ENCODE data around the gene LRFN3.
"Not testable (repeated sequence)": the region's sequence is repeated elsewhere in the genome, so short reads cannot be mapped to it uniquely, and the experiment has no call there.

The LRFN3 gene

DNA sequence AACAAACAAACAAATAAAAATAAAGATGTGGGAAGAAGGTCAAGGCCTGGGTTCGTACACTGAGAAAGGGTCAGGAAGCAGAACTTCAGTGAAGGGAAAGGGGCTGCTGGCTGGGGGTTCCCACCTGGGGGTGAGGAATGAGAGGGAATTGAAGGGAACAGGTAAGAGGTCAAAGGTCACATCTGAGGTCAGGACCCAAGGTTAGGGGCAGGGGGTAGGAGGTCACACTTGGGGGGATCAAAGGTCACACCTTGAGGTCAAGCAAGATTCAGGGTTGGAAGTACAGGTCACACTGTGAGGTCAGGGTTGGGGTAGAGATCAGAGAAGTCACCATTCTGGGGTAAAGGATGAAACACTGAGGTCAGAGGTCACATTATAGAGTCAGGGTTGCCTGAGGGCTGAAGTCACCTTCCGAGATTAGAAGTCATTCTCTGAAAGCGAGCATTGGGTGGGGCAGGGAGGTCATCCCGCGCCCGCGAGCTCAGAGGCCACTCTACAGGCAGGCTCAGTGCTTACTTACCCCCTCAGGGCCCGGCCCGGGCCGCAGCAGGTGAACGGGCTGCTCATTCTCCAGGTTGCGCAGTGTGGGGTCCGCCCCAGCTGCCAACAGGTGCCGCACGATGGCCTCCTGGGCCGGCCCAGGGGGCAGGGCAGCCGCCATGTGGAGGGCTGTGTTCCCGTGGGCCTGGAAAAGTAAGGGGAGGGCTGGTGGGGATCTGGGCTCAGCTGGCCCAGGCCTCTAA is 46.6 kb upstream of the LRFN3 start:
- Histone ChIP-seq H3K4me3 (ENCODE audit: low read depth in 1 of 2, low read length in 2 of 2) (no peak overlapping the region), H3K9me3 (ENCODE audit: insufficient read depth, low read length, severe bottlenecking) (no peaks in the 10 kb centered on the region), H3K36me3 (ENCODE audit: insufficient read depth, low read length) (peaks cover 30% of the 10 kb centered on the region), H4K20me1 (ENCODE audit: insufficient read depth, low read length) (0 out of 2 replicates have a peak, but pooled peaks cover 4% of the 10 kb centered on the region), H3K79me2 (ENCODE audit: insufficient read depth, low read length) (no peaks in the 10 kb centered on the region), H3K9ac (ENCODE audit: low read depth, low read length) (no peak overlapping the region), H3K4me2 (ENCODE audit: insufficient read depth, low read length) (no peak overlapping the region), H2AFZ (ENCODE audit: low read depth, low read length) (no peak overlapping the region), H3K27me3 (ENCODE audit: insufficient read depth, low read length, poor library complexity) (no peaks in the 10 kb centered on the region), H3K27ac (ENCODE audit: low read length) (no peak overlapping the region), H3K4me1 (ENCODE audit: insufficient read depth, low read length) (no peaks in the 10 kb centered on the region)
- no peak for DNase-seq
- ATAC-seq (ENCODE audit: insufficient read depth, low read depth): no peak
- no peak for TF ChIP-seq EZH2 (IDR thresholded peaks at IDR 0.05; ENCODE audit: borderline replicate concordance, low read depth, low read length, severe bottlenecking)
- TF ChIP-seq, protein P1, sequence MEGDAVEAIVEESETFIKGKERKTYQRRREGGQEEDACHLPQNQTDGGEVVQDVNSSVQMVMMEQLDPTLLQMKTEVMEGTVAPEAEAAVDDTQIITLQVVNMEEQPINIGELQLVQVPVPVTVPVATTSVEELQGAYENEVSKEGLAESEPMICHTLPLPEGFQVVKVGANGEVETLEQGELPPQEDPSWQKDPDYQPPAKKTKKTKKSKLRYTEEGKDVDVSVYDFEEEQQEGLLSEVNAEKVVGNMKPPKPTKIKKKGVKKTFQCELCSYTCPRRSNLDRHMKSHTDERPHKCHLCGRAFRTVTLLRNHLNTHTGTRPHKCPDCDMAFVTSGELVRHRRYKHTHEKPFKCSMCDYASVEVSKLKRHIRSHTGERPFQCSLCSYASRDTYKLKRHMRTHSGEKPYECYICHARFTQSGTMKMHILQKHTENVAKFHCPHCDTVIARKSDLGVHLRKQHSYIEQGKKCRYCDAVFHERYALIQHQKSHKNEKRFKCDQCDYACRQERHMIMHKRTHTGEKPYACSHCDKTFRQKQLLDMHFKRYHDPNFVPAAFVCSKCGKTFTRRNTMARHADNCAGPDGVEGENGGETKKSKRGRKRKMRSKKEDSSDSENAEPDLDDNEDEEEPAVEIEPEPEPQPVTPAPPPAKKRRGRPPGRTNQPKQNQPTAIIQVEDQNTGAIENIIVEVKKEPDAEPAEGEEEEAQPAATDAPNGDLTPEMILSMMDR (IDR thresholded peaks at IDR 0.05; ENCODE audit: borderline replicate concordance, extremely low read depth, low read length, poor library complexity, severe bottlenecking): no peak

DNA sequence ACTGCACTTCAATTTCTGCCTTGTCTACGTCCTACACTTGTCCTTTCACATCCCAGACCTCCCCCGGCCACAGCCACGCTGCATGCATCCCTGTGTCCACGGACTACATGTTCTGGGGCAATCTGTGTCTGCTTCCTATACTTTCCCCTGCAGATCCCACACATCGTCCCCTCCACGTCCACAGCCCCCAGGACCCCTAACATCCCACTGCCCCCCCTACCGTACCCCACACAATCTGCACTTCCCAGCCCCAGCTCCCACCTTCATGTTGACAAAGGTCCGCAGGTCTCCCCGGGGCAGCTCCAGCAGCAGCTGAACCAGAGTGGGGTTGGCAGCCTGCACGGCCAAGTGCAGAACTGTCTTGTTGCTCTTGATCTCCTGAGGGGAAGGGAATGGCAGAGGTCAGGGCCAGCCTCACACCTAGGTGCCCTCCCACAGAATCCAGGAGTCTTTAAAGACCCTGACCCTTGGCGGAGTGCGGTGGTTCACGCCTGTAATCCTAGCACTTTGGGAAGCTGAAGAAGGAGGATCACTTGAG is 46.0 kb upstream of the LRFN3 start:
- Histone ChIP-seq H3K4me3 (ENCODE audit: low read depth in 1 of 2, low read length in 2 of 2) (no peak overlapping the region), H4K20me1 (ENCODE audit: insufficient read depth, low read length) (0 out of 2 replicates have a peak, but pooled peaks cover 4% of the 10 kb centered on the region)

DNA sequence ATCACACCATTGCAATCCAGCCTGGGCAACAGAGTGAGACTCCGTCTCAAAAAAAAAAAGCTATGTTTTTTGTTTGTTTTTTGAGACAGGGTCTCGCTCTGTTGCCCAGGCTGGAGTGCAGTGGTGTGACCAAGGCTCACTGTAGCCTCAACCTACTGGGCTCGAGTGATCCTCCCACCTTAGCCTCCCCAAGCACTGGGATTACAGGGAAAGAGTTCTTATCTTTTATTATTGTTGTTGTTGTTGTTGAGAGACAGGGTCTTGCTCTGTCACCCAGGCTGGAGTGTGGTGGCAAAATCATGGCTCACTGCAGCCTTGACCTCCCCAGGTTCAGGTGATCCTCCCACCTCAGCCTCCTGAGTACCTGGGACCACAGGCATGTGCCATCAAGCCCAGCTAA is 44.4 kb upstream of the LRFN3 start:
- not testable (repeated sequence) for ATAC-seq (ENCODE audit: insufficient read depth, low read depth); H3K4me2 ChIP-seq (ENCODE audit: insufficient read depth, low read length); H3K27ac ChIP-seq (ENCODE audit: low read length); H3K9me3 ChIP-seq (ENCODE audit: insufficient read depth, low read length, severe bottlenecking); DNase-seq; H3K4me1 ChIP-seq (ENCODE audit: insufficient read depth, low read length); H2AFZ ChIP-seq (ENCODE audit: low read depth, low read length); H4K20me1 ChIP-seq (ENCODE audit: insufficient read depth, low read length); H3K27me3 ChIP-seq (ENCODE audit: insufficient read depth, low read length, poor library complexity); H3K4me3 ChIP-seq (ENCODE audit: low read depth in 1 of 2, low read length in 2 of 2); H3K79me2 ChIP-seq (ENCODE audit: insufficient read depth, low read length); H3K9ac ChIP-seq (ENCODE audit: low read depth, low read length)
- H3K36me3 ChIP-seq (ENCODE audit: insufficient read depth, low read length): peaks cover 46% of the 10 kb centered on the region

More for the DNA sequence above, 46.0 kb upstream of the LRFN3 start:
- H3K27me3 ChIP-seq (ENCODE audit: insufficient read depth, low read length, poor library complexity): no peaks in the 10 kb centered on the region
- no peak overlapping the region for H3K27ac ChIP-seq (ENCODE audit: low read length)
- DNase-seq (no peak), ATAC-seq (ENCODE audit: insufficient read depth, low read depth) (no peak)
- no peak overlapping the region for H3K9ac ChIP-seq (ENCODE audit: low read depth, low read length)
- no peaks in the 10 kb centered on the region for H3K9me3 ChIP-seq (ENCODE audit: insufficient read depth, low read length, severe bottlenecking)
- H3K4me1 ChIP-seq (ENCODE audit: insufficient read depth, low read length): no peaks in the 10 kb centered on the region
- no peak for TF ChIP-seq EZH2 (IDR thresholded peaks at IDR 0.05; ENCODE audit: borderline replicate concordance, low read depth, low read length, severe bottlenecking)
- TF ChIP-seq, protein P1 (IDR thresholded peaks at IDR 0.05; ENCODE audit: borderline replicate concordance, extremely low read depth, low read length, poor library complexity, severe bottlenecking): no peak
- no peak overlapping the region for H3K4me2 ChIP-seq (ENCODE audit: insufficient read depth, low read length)
- H3K79me2 ChIP-seq (ENCODE audit: insufficient read depth, low read length): no peaks in the 10 kb centered on the region
- peaks cover 33% of the 10 kb centered on the region for H3K36me3 ChIP-seq (ENCODE audit: insufficient read depth, low read length)
- H2AFZ ChIP-seq (ENCODE audit: low read depth, low read length): no peak overlapping the region

DNA sequence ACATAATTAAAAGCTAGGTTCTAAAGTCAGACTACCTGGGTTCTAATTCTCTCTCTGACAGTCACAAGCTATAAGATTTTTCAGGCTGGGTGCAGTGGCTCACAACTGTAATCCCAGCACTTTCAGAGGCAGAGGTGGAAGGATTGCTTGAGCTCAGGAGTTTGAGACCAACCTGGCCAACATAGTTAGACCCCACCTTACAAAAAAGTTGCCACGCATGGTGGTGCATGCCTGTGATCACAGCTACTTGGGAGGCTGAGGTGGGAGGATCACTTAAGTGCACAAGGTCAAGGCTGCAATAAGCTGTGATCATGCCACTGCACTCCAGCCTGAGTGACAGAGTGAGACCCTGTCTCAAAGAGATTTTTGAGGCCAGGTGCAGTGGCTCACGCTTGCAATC is 41.8 kb upstream of the LRFN3 start:
- Histone ChIP-seq H3K4me1 (ENCODE audit: insufficient read depth, low read length) (peaks cover 9% of the 10 kb centered on the region), H3K4me2 (ENCODE audit: insufficient read depth, low read length) (no peak overlapping the region), H3K79me2 (ENCODE audit: insufficient read depth, low read length) (peaks cover 1% of the 10 kb centered on the region; the same call in 1 of the 2 replicates), H3K9me3 (ENCODE audit: insufficient read depth, low read length, severe bottlenecking) (no peaks in the 10 kb centered on the region), H3K27ac (ENCODE audit: low read length) (no peak overlapping the region), H3K9ac (ENCODE audit: low read depth, low read length) (no peak overlapping the region), H3K36me3 (ENCODE audit: insufficient read depth, low read length) (peaks cover 40% of the 10 kb centered on the region), H2AFZ (ENCODE audit: low read depth, low read length) (no peak overlapping the region), H3K4me3 (ENCODE audit: low read depth in 1 of 2, low read length in 2 of 2) (no peak overlapping the region), H4K20me1 (ENCODE audit: insufficient read depth, low read length) (0 out of 2 replicates have a peak, but pooled peaks cover 2% of the 10 kb centered on the region), H3K27me3 (ENCODE audit: insufficient read depth, low read length, poor library complexity) (no peaks in the 10 kb centered on the region)
- no peak for ATAC-seq (ENCODE audit: insufficient read depth, low read depth)
- DNase-seq: no peak
- no peak for TF ChIP-seq EZH2 (IDR thresholded peaks at IDR 0.05; ENCODE audit: borderline replicate concordance, low read depth, low read length, severe bottlenecking)
- TF ChIP-seq, protein P1 (IDR thresholded peaks at IDR 0.05; ENCODE audit: borderline replicate concordance, extremely low read depth, low read length, poor library complexity, severe bottlenecking): no peak

All from DND-41 (cell line).